Retina (tissue), 1 donor: ENCODE results near the gene MAP2.
"Not testable (repeated sequence)": the region's sequence is repeated elsewhere in the genome, so short reads cannot be mapped to it uniquely, and the experiment has no call there.

Source experiments
- DNase-seq: peaks from one replicate; pipeline ENCODE4 v3.0.0-alpha.2; 2016

MAP2 gene

DNA sequence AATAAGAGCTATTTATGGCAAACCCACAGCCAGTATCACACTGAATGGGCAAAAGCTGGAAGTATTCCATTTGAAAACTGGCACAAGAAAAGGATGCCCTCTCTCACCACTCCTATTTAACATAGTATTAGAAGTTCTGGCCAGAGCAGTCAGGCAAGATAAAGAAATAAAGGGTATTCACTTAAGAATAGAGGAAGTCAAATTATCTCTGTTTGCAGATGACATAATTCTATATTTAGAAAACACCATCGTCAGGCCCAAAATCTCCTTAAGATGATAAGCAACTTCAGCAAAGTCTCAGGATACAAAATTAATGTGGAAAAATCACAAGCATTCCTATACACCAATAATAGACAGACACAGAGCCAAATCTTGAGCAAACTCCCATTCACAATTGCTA lies 68.4 kb downstream of the MAP2 start:
- DNase-seq: not testable (repeated sequence)

DNA sequence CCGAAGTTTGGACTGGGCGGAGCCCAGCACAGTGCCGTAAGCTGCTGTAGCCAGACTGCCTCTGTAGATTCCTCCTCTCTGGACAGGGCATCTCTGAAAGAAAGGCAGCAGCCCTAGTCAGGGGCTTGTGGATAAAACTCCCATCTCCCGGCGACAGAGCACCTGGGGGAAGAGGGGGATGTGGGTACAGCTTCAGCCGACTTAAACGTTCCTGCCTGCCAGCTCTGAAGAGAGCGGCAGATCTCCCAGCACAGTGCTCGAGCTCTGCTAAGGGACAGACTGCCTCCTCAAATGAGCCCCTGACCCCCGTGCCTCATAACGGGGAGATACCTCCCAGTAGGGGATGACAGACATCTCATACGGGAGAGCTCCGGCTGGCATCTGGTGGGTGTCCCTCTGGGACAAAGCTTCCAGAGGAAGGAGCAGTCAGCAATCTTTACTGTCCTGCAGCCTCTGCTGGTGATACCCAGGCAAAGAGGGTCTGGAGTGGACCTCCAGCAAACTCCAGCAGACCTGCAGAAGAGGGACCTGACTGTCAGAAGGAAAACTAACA lies 71.3 kb downstream of the MAP2 start:
- DNase-seq: not testable (repeated sequence)

DNA sequence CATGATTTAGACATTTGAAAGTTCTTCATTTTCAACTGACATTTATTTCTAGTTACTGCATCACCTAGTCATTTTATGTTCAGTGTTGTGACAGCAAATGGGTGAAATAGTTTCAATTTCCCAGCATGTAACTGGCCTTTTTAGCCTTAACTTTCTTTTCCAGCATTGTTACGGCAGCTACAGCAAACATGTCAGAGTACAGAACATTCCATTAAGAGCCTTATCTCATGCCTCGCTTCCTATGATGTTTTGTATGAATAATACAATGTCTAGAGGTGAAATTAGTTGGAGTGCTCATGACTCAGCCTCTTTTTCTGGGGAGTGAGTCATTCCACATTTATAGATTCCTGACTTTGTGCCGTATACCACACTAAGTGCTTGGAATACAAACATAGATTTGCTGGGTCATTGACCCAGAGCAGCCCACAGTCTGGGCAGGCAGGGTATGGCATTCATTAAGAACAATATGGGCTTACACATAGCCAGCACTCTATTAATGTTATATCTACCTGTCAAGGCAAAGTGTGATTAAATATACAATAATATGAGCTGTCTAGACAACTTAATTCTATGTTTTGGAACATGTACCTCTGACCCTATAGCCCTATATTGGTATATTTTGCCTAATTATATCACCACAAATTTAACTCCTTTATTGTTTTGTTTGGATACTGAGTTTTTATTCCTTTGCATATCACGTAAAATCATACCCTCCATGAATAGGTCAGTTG lies 72.2 kb downstream of the MAP2 start:
- no peak for DNase-seq

DNA sequence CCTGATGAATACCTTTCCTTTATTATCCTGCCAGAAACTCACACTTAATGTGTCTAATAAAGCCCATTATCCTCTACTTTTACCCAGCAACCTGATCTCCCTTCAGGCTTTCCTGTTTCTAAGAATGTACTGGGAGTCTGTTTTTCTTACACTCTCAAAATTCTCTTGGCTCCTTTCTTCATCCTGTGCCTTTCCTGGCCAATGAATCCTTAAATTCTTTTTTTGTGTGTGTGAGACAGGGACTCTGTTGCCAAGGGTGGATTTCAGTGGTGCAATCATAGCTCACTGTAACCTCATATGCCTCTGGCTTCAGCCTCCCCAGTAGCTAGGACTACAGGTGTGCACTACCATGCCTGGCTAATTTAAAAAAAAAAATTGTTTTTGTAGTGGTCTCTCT lies 72.7 kb downstream of the MAP2 start:
- DNase-seq: no peak

DNA sequence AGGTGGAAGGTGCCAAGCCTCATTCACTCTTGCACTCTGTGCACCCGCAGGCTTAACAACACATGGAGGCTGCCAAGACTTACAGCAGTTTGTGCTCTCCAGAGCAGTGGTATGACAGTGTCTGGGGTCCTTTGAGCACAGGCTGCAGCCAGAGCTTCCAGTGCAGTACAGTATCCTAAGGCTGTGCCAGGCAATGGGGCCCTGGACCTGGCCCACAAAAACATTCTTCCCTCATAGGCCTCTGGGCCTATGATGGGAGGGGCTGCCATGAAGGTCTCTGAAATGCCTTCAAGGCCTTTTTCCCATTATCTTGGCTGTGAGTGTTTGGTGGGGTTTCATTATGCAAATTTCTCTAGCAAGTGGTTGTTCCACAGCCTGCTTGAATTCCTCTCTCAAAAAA lies 74.8 kb downstream of the MAP2 start:
- no peak for DNase-seq

DNA sequence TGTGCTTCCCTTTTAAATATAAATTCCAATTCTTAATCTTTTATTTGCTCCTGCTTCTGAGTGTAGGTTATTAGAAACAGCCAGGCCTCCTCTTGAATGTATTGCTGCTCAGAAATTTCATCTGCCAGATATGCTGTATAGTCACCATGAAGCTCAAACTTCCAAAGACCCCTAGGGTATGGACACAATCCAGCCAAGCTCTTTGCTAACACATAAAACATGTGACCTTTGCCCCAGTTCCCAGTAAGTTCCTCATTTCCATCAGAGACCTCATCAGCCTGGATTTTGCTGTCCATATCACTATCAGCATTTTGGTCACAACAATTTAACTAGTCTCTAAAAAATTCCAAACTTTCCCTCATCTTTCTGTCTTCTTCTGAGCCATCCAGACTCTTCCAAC lies 75.2 kb downstream of the MAP2 start:
- no peak for DNase-seq

DNA sequence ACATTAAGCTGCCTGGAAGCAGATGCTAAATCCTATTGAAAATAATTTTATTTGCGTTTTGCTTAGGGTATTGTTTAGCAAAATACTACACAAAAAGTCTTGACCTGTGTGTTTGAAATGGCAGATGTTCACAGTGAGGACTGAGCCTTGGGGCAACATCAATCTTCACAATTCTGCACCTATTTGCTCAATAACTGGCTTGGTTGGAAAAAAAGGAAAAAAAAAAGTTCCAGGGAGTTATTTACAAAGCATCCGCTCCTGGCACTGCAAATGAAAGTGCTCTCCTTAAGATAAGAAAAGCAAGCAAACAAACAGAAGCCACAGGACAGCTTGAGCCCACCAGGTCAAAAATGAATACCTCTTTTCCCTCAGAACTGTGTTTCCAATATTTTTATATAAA lies 77.7 kb downstream of the MAP2 start:
- no peak for DNase-seq

DNA sequence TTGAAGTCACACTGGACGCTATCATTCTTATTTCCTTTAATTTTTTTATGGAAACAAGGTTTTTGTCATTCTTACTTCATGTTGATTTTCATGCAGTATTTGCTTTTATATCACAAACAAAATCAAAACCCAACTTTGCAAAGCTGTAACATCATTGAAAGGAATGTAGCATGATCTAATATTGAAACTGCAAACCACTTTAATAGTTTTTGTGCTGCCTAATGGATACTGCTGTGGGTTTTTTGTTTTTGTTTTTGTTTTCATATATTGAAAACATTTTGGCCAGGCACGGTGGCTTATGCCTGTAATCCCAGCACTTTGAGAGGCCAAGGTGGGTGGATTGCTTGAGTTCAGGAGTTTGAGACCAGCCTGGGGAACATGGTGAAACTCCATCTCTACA lies 81.6 kb downstream of the MAP2 start:
- DNase-seq: no peak

DNA sequence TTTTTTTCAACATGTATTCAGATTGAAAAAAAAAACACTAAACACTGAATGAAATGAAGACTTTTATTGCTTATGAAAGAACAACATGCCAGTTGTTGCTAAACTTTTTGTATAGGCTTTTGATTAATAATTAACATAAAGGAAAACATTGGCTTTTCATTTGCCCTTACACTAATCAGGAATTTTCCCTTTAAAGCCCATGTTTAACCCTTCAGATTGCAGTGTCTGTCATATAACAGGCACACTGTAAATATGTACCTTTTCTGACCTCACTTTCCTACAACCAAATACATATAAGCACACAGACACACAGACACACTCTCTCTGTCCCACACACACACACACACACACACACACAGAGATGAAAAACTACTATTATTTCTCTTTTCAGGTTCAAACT lies 84.4 kb downstream of the MAP2 start:
- no peak for DNase-seq

DNA sequence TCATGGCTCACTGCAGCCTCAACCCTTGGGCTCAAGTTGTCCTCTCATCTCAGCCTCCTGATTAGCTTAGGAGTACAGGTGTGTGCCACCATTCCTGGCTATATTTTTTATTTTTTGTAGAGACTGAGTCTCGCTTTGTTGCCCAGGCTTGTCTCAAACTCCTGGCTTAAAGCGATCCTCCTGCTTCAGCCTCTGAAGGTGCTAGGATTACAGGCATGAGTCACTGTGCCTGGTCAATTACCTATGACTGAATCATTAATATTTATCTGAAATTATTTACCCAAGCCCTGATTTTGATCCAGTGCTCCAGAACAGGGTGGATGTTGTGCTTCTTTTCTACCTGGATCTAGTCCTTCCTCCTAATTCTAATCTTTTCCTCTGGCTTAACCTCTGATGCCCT lies 87.8 kb downstream of the MAP2 start:
- DNase-seq: no peak

DNA sequence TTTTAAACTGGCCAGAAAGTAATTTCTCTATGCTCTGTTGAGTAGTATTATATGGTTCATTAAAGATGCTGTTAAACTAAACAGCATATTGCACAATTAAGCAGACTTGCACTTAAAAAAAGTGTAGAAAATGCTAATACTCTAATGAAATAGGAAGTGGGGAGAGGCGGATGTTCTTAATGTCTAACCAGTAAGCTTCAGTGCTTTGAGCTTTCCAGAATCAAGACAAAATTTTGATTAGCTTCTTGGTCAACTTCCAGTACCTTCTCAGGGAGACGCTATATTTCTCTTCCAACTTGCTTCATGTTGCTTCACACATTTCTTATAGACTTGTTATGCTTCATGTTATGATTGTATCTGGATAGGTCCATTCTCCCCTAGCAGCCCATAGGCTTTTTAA lies 89.1 kb downstream of the MAP2 start:
- no peak for DNase-seq

DNA sequence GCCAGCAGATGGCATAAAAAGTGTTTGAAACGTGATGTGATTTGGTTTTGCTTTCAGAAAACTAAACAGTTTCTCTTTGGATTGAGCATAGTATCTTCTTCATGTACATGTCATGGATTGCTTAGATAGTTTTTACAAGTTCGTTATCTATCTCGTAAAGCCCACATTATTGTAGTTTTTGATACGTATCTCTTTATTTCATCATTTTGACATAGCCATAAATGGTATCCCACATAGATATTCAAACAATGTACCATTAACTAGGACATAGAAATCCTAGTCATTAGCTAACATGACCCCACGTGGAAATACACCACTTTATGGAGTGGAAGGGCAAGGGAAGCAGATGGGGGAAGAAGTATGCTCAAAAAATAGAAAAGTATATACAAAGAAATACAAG lies 93.6 kb downstream of the MAP2 start:
- DNase-seq: no peak

DNA sequence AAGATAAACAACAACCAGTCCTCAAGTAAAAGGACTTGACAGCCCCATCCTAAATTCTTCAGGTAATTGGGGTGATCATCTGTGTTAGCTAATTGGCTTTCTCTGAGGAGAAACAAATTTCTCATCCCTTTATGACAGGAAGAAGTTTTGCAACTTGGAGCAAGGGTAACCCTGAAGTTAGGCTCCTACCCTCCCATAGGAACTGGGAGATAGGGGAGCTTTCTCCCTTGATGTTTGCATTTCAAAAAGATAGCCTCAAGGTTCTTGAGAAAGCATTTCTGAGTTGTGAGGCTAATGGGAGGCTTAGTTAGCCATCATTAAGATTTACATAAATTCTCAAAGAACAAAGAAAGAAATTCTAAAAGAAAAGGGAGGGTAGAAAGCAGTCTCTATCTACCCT lies 95.4 kb downstream of the MAP2 start:
- DNase-seq: no peak

DNA sequence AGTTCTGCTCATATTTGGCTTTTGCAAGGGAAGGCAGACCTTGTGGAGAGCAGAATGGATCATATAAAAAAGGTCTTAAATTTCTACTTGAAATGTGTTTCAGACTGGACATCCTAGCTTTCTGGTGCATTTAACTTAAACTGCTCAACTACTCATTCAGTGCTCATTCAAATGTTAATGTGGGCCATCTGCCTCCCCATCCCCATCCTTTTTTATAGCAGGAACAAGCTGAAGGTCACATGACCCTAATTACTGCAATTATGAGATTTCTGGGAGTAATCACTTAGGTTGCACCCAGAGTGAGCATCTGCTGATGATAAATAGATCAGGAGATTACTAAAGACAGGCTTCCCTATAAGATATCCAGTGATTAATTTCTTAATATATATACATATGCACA lies 96.1 kb downstream of the MAP2 start:
- peak; percentile 25 for DNase-seq

DNA sequence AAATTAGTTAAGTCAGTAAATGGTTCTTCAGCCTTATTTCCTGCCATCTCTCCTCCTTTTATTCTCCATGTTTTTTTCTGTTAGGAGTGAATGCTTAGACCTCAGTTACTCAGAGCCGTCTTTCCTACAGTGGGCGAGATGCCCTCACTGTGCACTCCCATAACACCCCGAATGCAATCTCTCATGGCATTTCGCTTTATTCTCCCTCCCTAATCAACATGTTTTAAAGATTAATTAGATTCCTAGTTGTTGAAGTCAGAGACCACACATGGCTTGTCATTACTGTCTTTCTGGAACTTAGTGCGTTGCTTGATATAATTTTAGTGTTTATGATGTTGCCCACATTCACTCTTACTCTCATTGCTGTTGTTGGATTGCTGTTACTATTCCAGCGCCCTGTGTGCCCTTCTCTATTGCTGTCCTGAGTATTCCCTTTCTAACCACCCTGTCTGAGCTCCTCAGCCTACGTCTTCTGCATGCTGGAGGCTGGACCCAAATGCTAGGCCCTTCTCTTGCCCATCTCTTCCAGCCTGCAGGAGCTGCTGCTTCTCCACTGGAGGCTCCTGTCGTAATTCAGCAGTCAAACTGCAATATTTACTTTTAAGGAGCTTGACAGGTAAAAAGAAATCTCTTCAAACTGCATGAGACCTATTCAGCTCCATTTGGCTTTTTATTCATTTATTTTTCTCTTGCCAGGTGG lies 99.3 kb downstream of the MAP2 start:
- DNase-seq: no peak

DNA sequence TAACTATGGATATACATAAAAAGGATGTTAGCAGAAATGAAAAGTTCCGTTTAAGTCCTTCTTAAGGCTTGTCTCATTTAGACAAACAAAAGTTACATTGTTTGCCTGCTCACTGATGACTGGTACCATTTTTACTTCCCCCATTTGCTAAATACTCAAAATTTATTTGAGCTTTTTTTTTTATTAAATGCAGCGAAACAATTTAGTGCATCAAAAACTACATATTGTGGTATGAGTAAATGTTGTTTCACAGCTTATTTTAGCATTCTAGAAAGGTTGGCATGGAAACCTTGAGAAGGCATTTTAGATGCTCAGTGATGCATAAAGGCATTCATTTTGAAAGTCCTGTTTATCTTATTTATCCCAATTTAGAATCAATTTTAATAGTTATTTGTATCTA lies 100.0 kb downstream of the MAP2 start:
- no peak for DNase-seq

DNA sequence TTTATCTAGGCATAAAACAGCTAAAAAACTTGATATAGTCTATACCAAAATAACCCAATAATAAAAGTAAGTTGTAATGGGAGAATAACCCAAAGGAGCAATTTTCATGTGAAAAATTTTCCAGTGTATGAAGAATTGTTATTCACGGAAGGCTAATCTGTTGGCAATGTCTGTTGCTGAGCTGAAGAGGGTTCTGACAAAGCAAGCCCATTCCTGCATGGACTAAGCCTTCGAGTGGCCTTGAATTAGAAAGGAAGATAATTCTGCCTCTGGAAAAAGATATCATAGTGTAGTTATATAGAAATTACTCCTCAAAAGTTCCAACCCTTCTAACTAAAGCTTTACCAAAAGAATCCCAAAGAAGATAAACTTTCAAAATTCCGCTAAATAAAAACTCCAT lies 101.5 kb downstream of the MAP2 start:
- no peak for DNase-seq

DNA sequence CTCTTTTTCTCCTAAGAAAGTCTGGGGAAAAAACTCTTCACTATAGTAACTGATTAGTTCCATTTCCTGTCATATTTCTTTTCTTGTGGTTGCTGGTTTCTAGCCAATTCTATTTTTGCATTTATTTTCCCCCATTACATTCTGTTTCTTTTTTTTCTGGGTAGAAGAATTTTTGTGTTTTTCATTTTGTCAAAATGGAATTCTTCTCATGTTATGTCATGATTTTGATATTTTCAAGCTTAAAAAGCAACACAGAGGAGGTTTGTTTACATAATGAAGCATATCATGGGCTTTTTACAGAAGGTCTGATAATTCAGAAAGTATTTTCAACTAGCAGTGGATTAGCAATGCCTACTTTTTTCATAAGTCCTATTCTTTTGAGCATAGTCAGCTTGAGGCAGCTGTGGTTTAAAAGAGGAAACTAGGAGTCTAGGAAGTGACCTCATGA lies 102.0 kb downstream of the MAP2 start:
- DNase-seq: no peak

DNA sequence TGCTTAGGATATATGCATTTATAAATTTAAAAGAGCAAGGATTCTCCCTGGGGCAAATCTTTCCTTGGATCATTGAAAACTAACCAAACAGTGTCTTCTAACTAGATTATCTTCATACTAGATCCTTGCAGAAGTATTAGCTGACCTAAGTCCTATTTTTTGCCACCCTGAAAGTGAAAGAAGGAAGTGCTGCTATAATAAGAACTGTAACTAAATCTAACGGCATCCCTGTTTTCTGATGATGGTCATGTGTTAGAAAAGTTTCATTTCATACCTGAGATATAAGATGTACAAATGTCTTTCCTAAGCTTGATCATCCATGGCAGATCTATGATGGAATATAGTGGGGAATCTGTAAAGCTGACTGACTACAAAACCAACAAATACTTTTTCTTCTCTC lies 102.7 kb downstream of the MAP2 start:
- no peak for DNase-seq

DNA sequence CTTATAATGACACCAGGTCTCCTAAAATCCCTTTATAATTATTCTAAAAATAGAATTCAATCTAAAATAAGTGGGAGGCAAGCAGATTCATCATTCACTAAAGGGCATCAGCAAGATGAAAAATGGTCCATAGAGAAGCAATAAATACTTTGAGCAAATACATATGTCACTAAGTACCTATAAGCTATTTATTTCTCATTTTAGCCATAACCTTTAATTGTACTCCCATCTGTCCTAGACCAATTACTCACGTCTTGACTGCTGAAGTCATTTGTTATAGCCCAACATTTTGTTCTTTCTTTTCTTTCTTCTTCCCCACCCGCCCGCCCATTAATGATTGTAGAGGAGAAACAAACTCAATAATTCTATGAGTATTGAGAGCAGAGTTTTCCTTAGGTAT lies 105.7 kb downstream of the MAP2 start:
- DNase-seq: no peak

DNA sequence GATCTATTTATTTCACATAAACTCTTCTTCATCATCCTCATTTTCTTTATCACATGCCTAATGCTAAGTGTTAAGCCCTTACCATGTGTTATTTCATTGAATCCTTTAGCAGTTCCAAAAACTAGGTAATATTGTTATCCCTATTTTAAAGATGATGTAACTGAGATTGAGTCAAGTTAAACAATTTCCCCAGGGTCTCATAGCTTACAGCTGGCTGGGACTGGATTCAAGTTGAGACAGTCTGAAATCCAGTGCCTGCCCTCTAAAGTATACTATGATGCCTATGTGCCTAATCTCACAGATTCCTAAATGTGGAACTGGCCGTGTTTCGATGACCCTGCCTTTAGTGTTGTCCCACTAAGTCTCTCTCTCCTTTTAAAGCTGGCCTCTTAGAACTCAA lies 108.5 kb downstream of the MAP2 start:
- DNase-seq: no peak

DNA sequence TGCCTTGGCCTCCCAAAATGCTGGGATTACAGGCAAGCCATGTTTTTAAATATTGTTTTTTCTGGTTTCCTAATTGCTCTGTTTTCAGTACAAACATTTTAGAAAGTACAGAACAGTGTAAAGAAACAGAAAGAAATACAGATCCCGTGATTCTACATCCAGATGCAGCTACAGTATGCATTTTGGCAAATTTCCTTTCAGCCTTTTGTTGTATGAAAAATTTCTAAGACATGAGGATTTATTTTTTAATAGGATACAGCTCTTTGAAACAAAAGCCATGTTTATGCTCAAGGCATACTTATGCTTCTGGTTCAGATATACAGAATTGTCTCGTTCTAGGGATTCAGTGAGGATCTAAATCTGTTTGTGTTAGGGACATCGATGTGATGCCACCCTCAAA lies 109.5 kb downstream of the MAP2 start:
- no peak for DNase-seq

DNA sequence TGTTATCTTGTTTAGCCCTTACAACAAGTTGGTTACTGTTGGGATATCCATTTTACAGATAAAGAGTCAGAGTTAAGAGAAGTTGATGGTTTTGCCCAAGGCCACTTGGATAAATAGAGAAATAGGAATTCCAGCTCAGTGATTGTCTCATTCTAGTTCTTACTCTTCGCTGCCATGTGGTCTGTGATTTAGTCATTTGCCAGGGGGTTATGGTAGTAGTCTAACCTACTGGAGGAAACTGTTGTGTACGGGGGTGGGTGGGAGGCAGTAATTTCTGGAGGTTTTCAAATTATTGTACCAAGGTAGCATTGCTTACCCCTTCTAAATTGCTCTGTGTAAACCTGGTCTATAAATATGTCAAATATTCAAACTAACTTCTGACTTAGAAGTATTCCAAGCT lies 110.4 kb downstream of the MAP2 start:
- DNase-seq: no peak

DNA sequence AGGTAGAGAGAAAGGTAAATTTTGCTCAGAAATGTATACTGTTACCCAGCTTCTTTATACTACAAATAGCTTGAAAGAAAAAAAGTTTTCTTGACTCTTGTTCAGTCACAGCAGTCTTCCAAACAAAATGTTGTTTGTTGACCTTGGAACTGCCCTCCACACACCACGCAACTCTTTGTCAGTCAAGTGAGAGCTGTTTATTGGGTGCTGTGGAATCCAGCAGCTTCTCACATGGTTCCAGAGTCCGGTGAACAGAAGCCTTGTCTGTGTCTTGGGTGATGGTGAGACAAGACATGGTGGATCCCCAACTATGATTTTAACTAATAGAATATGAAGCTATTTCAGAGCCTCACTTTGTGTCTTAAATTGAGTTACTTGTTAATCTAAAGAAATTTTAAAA lies 112.5 kb downstream of the MAP2 start:
- DNase-seq: no peak

DNA sequence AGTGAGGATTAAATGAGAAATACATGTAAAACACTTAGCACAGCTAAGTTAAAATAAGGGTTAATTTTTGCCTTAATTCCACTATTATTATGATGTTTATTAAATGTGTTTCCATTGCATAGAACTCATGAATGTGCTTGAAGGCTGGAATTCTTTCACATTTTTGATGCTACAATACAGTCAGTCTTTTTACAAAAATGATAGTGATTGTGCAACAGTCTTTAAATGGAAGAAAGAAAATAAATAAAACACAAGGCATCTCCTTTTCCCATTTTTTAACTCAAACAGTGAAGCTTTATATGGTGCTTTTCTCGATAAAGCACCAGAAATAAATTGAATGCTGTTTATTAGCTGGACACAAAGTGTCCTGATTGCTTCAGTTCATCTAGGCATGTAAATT lies 123.9 kb downstream of the MAP2 start:
- no peak for DNase-seq
